SH-SY5Y (cell line): ENCODE results near the gene COL24A1.

Source experiments
- GATA2 ChIP-seq: IDR thresholded peaks from 2 replicates; pipeline ENCODE4 v1.6.1; 2011; ENCODE audit warnings: mild to moderate bottlenecking, low read depth, low read length
- GATA3 ChIP-seq: IDR thresholded peaks from 2 replicates; pipeline ENCODE4 v1.6.1; 2011; ENCODE audit warnings: low read depth, mild to moderate bottlenecking, low read length, moderate library complexity

COL24A1 gene

DNA sequence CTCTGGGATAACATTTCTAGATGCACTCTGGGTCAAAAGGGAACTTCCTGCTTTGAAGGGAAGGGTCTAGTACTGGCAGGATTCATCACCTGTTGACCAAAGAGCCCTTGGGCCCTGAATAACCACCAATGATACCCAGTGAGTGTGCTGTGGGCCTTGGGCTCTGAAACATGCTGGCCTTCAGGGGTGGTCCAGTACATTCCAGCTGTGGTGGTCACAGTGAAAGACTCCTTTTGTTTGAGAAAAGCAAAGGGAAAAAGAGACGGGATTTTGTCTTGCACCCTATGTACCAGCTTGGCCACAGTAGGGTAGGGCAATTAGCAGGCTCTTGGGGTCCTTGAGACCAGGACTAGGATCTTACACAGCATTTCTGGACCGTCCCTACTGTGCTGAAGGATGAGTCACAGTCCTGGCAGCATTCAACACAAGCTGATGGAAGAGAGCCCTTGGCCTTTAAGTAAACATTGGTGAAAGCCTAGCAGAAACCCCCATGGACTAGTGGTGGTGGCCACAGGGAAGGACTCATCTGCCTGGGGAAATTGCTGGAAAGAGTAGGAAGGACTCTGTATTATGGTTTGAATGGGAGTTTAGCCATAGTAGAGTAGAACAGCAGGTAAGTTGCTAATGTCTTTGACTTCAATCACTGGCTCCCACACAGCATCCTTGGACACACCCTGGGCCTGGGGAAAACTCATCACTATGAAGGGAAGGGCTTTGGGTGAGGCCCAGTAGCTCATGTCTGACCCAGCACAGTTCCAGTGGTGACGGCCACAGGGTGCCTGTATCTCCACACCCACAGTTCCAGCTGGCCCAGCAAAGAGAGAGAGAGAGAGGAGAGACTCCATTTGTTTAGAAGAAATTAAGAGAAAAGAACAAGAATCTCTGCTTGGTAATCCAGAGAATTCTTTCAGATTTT lies 87.5 kb downstream of the COL24A1 start:
- TF ChIP-seq GATA2: no peak
- TF ChIP-seq GATA3: no peak

DNA sequence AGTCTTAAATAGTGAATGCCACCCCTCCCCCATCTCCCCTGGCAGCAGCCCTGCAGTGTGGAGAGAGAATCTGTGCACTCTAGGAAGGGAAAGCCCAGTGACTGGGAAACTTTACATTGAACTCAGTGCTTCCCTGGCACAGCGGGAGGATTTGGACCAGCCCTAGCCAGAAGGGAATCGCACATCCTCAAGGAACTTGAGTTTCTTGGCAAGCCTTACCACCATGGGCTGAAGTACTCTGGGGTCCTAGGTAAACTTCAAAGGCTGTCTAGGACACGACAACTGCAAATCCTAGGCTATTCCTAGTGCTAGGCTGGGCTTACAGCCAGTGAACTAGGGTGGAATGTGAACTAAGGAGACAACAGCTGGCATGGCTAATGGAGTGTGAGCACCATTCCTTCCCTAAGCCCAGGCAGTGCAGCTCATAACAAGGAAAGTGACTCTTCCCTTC lies 88.3 kb downstream of the COL24A1 start:
- TF ChIP-seq GATA2 (no peak), GATA3 (no peak)

DNA sequence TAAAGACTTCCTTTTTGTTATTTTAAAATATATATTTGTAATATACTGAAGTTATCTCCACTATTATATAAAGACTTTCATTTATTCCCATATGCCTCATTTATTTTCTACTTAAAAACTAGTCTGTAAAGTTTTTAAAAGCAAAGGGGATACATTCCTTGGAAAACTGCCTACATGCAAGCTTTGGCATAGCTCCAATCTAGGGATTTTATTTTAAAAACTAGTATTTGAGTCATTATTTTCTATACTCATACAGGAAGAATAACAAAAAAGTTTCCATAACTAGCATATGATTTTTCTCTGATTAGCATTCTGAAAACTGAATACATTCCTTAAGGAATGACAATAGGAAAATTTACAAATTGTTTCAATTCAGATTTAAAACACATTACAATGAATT lies 88.9 kb downstream of the COL24A1 start:
- TF ChIP-seq GATA3 (no peak), GATA2 (no peak)

GRCh38 chr1:86064899-86065298 lies 91.7 kb downstream of the COL24A1 start:
- no peak for TF ChIP-seq GATA3
- no peak for TF ChIP-seq GATA2

DNA sequence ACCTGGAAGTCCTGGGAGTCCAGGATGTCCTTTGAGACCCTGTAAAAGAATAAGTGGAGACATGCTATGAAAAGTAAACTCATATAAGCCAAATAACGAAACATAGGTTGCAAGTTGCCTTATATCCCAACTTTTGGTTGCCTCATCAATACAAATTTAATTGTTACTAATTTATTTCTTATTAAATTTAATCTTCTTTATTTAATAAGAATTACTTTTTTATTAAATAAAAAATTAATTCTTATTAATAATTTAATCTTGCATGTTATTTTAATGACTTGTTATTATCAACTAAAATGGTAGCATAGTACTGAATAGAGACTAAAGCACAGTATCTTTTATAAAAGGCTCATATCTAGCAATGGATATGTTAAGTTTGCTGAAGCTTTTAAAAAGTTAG lies 92.9 kb downstream of the COL24A1 start:
- TF ChIP-seq GATA2 (no peak), GATA3 (no peak)

- TF ChIP-seq GATA3 (no peak), GATA2 (no peak)
These were observed 94.1 kb downstream of the COL24A1 start for GRCh38 chr1:86062453-86062852.

- TF ChIP-seq GATA3: no peak
- TF ChIP-seq GATA2: no peak
These were observed 95.0 kb downstream of the COL24A1 start for GRCh38 chr1:86061551-86061990.

DNA sequence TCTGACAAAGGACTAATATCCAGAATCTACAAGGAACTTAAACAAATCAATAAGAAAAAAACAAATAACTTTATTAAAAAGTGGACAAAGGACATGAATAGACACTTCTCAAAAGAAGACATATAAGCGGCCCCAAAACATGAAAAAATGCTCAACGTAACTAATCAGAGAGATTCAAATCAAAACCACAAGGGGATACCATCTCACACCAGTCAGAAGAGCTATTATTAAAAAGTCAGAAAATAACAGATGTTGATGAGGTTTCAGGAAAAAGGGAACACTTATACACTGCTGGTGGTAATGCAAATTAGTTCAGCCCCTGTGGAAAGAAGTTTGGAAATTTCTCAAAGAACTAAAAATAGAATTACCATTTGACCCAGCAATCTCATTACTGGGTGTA lies 102.2 kb downstream of the COL24A1 start:
- TF ChIP-seq GATA2: no peak
- TF ChIP-seq GATA3: no peak

GRCh38 chr1:86052948-86053698 lies 103.4 kb downstream of the COL24A1 start:
- TF ChIP-seq GATA3 (no peak), GATA2 (no peak)

DNA sequence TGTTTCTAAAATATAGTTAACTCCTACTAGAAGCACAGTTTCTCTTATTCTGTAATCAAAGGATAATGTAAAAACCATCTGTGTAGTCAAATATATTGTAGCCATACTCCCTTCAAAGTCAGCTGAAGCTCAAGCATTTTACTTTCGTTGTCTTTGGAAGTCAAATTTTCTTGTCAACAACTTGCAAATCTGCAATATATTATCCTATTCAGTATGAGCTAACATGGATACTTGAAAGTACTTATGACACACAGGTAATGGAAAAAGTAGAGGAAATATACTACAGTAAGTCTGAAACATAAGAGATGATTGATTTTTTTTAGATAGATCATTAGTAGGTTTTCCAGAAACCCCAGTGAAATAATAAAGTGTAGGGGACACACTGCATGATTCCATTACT lies 121.5 kb downstream of the COL24A1 start:
- no peak for TF ChIP-seq GATA2
- no peak for TF ChIP-seq GATA3

- no peak for TF ChIP-seq GATA3
These were observed 126.4 kb downstream of the COL24A1 start for GRCh38 chr1:86030180-86030579.

DNA sequence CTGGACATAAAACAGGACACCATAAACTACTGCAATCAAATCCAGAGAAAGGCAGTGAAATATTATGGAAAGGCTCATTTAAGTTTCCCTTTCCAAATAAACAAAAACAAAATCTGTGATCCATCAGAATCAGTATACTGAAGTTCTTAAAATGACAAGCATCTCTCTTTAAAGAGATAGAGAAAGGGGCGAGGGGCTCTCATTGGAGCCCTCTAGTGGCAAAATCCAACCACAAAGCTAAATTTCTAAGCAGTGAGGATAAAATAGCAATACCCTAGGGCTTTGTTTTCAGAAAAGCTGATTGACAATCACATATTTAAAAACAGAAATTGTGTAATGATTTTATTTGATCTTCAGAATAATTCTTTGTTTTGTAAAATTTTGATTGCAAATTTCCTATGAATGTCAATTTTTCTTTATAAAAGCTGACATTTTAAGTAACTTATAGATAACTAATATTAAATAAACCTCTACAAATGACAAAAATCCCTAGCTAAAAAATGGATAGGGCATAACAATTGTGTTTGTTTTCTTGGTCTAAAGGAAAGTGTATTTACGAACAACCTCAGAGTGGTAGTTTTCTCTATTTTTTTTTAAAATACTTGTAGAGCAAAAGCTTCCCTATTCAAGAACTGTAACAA lies 138.2 kb downstream of the COL24A1 start:
- TF ChIP-seq GATA2: no peak
- no peak for TF ChIP-seq GATA3

DNA sequence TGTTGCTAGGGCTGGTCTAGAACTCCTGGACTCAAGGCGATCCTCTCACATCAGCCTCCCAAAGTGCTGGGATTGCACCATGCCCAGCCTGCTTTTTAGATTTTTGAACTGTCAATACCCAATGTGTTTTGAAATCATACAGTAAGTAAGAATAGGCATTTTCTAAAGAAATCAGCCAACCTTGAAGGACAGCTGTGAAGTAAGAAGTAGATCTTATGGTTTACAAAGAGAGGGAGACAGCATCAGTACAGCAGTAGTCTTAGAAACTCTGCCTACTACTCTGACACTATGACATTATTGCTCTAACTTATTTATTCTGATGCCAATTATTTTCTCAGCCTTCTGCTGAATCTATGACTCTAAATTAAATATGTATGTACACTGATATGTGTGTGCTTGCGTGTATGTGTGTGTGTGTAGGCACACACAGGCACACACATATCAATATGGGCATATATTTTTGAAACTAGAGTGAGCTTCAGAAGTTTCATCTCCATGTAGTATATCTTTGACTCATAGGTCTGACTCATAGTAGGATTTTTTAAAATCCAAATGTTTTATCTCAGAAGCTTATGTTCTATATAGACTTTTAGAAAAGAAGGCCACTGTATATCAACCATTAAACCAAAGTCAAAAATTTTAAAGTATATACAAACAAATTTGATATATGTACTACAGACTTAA lies 140.4 kb downstream of the COL24A1 start:
- no peak for TF ChIP-seq GATA2
- TF ChIP-seq GATA3: no peak

GRCh38 chr1:86015375-86015774 lies 141.2 kb downstream of the COL24A1 start:
- no peak for TF ChIP-seq GATA3
- no peak for TF ChIP-seq GATA2

DNA sequence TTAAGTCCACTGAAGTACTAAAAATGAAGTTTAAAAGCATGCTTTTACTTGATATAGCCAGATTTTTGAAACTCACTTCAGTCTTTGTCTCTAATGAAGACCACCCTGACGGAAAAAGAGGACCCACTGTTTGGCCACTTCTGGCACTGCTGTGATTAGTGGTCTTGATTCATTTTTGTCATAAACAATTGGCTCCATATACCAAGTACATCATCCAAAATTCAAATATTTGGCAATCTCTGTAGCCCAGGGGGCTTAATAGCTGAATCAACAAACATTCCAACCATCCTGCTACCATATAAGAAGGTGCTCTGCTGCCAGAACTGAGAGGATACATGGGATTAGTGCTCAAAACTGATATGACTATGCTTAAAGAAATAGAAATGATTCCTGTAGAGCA lies 156.0 kb downstream of the COL24A1 start:
- no peak for TF ChIP-seq GATA3
- no peak for TF ChIP-seq GATA2
